CD4-positive, alpha-beta T cell treated with Interferon alpha-2 for 1 hour (primary cell): Measurements from ENCODE around the gene GPC6.

Source experiments
- DNase-seq, 2 donors: peaks; one replicate each; pipeline ENCODE4 v3.0.0-alpha.2; 2020 to 2022

GPC6 gene

DNA sequence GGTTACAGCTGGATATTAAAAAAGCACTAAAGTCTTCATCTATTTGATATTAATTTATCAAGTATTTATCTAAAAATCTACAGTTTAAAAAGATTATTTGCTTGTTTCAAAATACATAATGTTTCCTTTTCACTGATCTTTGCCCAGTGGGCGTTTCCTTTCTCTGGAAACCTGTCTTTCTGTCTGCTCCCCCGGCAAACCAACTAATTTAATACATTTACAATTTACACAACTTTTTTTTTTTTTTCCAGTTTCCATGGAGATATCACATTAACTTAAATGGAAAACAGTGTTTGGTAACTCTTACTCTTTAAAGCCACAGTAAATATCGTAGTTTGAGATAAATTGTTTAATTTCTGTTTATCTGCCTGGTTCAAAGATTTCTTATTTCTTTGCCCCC is 5.3 kb downstream of the GPC6 start:
- DNase-seq = no peak

- no peak for DNase-seq
Observed at GRCh38 chr13:93233997-93234416, 7.4 kb downstream of the GPC6 start.

- DNase-seq = no peak
Observed at GRCh38 chr13:93234459-93234858, 7.9 kb downstream of the GPC6 start.

- DNase-seq = no peak
Observed at GRCh38 chr13:93235258-93236015, 8.8 kb downstream of the GPC6 start.

GRCh38 chr13:93238711-93239110 is 12.1 kb downstream of the GPC6 start:
- no peak for DNase-seq

DNA sequence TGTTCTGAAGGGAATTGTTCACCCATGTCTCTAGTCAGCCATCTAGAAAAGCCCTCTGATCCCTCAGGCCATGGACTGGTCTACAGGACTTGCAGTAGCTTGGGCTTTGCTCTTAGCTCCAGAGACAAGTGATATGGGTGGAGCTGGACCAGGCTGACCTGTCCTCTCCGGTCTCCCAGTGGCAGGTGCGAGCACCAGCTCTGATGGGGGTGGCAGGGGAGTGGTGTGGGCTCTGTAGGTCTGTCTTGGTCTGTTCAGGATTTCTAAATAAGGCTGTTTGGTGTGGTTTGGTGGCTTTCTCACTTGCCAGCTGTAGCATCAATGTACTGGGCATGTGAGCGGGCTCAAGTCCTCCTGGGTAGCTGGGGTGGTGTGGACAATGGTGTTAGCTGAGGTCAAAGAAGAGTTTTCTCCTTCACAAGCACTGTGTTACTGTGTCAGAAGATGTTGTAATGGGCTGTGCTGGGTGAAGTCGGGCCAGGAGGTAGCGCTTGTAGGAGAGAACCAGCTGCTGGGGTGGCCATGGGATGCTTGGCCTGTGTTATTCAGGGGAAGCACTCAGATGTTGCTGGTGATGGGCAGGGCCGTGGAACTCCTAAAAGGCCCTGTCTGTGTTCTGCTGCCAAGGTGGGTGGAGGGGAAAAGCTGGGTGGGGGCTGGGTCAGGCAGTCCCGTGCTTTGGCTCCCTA is 16.9 kb downstream of the GPC6 start:
- no peak for DNase-seq

DNA sequence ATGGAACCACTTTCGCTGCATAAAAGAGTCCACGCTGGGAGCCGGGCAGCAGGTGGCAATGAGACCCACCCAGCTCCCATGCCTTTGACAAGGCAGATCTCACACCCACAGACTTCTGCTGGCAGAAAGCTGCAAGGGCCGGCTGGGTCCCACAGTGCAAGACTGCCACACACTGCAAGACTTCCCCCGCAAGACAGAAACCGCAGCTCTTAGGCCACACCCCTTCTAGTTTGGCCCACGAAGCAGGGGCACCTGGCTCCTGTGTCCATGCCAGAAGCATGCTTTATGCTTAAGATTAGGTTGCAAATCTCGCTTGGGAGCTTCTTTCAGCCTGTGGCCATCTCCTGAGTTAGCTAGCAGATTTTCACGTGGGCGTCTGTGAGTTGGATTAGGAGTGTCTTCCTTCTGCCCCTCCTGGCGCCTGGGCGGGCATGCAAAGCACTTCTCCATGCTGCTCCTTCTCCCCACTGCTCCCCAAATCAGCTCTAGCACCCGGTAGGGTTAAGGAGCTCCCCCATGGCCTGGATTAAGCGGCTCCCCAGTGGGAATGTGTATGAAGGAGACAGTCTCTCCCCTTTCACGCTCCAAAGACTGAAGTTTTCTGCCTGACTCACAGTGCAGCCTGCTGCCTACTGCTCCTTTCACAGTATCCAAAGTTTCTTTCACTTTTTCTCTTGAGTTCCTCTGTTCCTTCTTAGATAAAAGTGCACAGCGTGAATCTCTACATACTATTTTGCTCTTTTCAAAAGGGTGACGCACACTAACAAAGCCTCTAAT is 17.7 kb downstream of the GPC6 start:
- DNase-seq = no peak

GRCh38 chr13:93244918-93245280 is 18.3 kb downstream of the GPC6 start:
- DNase-seq = no peak

DNA sequence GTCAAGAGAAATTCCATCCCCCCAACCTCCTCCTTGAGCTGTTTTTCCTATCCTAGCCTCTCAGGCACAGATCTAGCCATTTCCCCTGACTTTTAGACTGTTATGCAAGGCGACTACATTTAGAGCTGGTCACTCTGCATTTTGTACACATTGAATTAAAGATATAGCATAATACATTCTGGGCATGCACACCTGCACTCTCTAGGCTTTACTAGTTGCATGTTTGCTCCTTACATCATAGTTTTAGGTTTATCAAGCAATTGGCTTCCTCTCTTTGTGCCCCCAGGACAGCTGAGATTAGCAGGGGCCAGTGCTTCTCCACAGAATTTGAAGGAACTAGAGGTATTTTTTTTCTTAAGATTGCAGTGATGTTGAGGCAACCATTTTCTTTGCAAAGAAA is 19.5 kb downstream of the GPC6 start:
- DNase-seq = no peak

GRCh38 chr13:93248627-93249047 is 22.0 kb downstream of the GPC6 start:
- no peak for DNase-seq

DNA sequence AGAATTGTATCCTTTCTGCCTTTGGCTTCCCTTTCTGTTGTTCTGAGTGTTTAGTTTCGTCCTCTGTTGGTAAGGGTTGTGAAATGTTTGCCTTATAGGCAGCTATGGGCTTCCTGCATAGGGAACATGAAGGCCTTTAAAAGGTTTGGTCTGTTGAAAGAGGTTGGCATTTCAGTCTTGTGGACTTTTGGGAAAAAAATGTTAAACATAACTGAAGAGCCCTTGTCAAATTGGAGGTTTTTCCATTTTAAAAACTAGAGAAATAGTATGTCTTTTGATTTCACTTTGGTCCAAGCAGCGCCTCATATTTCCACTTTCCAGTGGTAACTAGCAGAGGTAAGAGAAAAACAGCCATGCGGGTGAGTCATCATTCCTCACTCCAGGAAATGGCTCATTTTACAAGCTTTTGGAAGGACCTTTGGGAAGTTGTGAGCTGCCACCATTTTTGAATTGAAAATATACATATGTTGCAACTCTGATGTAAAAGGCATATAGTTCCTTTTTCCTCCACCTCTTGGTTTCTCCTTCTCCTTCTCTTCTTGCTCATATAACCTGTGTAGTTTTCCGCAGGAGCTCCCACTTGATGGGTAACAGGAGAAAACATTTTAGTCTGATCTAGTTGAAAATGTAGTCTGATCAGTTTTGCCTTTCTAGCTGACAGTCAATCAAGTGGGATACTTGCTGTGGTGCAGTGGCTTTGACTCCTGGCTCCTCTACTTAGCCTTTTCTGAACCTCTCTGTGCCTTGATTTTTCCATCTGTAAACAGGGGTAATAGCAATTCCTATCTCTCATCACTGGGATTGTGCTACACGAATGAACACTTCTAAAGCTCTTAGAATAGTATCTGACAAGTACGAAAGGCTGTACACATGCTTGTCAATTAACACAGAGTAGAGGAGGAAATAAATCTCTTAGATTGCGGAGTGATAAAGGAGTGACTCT is 23.0 kb downstream of the GPC6 start:
- no peak for DNase-seq

GRCh38 chr13:93254775-93255174 is 28.2 kb downstream of the GPC6 start:
- no peak for DNase-seq

GRCh38 chr13:93256998-93257397 is 30.4 kb downstream of the GPC6 start:
- DNase-seq = no peak

GRCh38 chr13:93259527-93260080 is 33.0 kb downstream of the GPC6 start:
- DNase-seq = no peak

DNA sequence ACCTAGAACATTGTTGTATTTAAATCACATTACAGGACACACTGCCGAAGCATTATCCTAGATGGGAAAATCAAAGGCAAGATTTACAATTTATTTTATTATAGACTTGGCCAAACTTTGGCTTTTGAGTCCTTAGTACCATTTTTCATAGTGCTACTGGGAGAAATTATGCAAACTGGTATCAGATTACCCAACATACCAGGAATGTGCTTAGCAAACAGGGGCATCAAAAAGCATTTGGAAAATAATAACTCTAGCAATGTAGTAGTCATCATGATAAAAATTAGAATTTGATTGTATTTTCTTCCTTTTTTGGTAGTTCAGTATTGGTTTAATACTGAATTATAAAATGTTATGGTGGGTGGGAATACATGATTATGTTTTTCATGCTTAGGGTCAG is 34.0 kb downstream of the GPC6 start:
- DNase-seq = no peak

GRCh38 chr13:93262729-93263345 is 36.2 kb downstream of the GPC6 start:
- DNase-seq = no peak

GRCh38 chr13:93264876-93265275 is 38.3 kb downstream of the GPC6 start:
- no peak for DNase-seq

DNA sequence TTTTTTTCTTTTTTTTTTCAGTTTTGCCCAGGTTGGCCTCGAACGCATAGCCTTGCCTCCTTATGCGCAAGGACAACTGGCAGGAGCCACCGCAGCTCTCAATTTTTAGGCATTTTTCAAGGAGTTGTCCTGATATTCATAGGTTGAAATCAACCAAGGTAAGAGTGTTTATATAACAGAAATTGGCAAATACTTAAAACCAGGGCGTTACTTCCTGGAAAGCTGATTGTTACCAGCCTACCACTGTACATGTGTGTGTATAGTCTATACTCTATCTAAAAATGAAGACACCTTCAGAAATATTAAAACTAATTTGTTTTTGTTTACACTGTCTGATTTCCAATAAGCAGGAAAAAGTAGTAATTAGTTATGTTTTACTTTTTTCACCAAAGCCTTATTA is 39.2 kb downstream of the GPC6 start:
- no peak for DNase-seq

GRCh38 chr13:93266681-93267080 is 40.1 kb downstream of the GPC6 start:
- no peak for DNase-seq

DNA sequence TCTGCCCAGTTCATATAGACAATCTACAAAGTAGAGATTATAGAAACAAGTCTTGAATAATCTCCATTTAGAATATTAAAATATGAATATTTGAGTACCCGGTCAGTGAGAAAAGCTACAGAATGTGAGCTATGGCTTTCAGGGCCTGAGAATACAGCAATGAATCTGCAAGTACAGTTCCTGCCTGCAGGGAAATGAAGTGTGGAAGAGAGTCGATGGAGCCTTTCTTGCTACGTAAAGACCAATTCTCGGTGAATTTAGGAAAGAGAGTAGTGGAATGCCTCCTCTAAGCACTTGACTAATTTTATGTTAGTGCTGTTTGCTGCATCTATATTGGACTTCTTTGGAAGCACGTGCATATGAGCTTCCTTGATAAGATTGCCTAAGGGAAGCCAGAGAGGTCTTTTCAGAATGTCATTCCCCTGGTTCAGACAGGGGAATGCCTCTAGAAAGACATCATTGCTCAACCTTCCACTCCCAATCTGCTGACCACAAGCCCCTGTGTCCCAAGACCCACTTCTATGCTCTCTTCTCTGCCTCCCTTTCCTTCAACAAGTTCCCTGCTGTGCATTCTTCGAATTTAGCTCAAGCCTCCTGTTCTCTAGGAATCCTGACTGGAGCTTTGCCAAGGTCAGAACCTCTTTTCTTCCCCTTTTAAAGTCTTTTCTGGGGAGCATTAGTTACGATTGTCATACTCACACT is 41.9 kb downstream of the GPC6 start:
- no peak for DNase-seq
